Activated CD4-positive, alpha-beta T cell treated with anti-CD3 and anti-CD28 coated beads, Interleukin-2, amount 10 ng/mL, durations not matched to agents 24 days and 14 days (primary cell): ENCODE measurements around the gene LONP2. TPM values are rescaled to one million over a fixed set of nuclear protein-coding genes. Genes with fewer than 3 reads are reported as not detected.
"Not testable (repeated sequence)": the region's sequence is repeated elsewhere in the genome, so short reads cannot be mapped to it uniquely, and the experiment has no call there.

Source experiments
- DNase-seq: peaks from one replicate; pipeline ENCODE4 v3.0.0; 2022
- H3K27ac Mint-ChIP-seq: one replicate; pipeline ENCODE4 v1.8.0; 2022; ENCODE audit warnings: mild to moderate bottlenecking, mixed read lengths
- H3K27me3 Mint-ChIP-seq: one replicate; pipeline ENCODE4 v1.8.0; 2022; ENCODE audit warnings: mixed read lengths
- H3K36me3 Mint-ChIP-seq: one replicate; pipeline ENCODE4 v1.8.0; 2022; ENCODE audit warnings: low read depth, mild to moderate bottlenecking, mixed read lengths
- H3K4me1 Mint-ChIP-seq: one replicate; pipeline ENCODE4 v1.8.0; 2021; ENCODE audit warnings: mixed read lengths
- H3K4me3 Mint-ChIP-seq: one replicate; pipeline ENCODE4 v1.8.0; 2022; ENCODE audit warnings: mild to moderate bottlenecking, moderate library complexity, mixed read lengths
- H3K9me3 Mint-ChIP-seq: one replicate; pipeline ENCODE4 v1.8.0; 2021; ENCODE audit warnings: mixed read lengths
- intact Hi-C: fragments of 100-400 bp; cut with micrococcal nuclease; formaldehyde crosslinking; loops from one replicate; pipeline ENCODE4 v1.15.1; 2023
- total RNA-seq: library from RNA; stranded (reverse); gene quantifications from 2 replicates; pipeline ENCODE4 v1.2.3, GENCODE V29; 2022

Gene LONP2
- total RNA-seq, 1 donor from 2014 or later = 58.9 TPM

- H3K9me3 Mint-ChIP-seq = no peaks in the 10 kb centered on the region
- H3K4me3 Mint-ChIP-seq = no peak overlapping the region
- DNase-seq = no peak
- no peaks in the 10 kb centered on the region for H3K36me3 Mint-ChIP-seq
- no peaks in the 10 kb centered on the region for H3K27me3 Mint-ChIP-seq
- intact Hi-C loops = no loop called here
- H3K27ac Mint-ChIP-seq = no peak overlapping the region
- H3K4me1 Mint-ChIP-seq = no peaks in the 10 kb centered on the region
These were observed 23.2 kb upstream of the LONP2 start for GRCh38 chr16:48220891-48221290.

GRCh38 chr16:48223490-48223889 lies 20.6 kb upstream of the LONP2 start:
- DNase-seq = no peak
- Mint-ChIP-seq H3K36me3 (no peaks in the 10 kb centered on the region), H3K4me1 (no peaks in the 10 kb centered on the region), H3K27ac (no peak overlapping the region), H3K27me3 (no peaks in the 10 kb centered on the region), H3K9me3 (no peaks in the 10 kb centered on the region), H3K4me3 (no peak overlapping the region)
- intact Hi-C loops = no loop called here

GRCh38 chr16:48225456-48225855 lies 18.6 kb upstream of the LONP2 start:
- no peak for DNase-seq
- Mint-ChIP-seq H3K4me3 (no peak overlapping the region), H3K36me3 (no peaks in the 10 kb centered on the region), H3K9me3 (no peaks in the 10 kb centered on the region), H3K4me1 (no peaks in the 10 kb centered on the region), H3K27ac (no peak overlapping the region), H3K27me3 (peaks cover 2% of the 10 kb centered on the region)
- intact Hi-C loops = no loop called here

GRCh38 chr16:48231727-48232492 lies 12.2 kb upstream of the LONP2 start:
- peak; percentile 84 for DNase-seq
- intact Hi-C loops = loop anchor here (1.0 to 5.0 kb wide), 4 partner anchors 12 to 398 kb away; partner anchors contain the start of gene LONP2
- Mint-ChIP-seq H3K36me3 (no peaks in the 10 kb centered on the region), H3K27ac (peak overlapping the region; percentile 76), H3K9me3 (no peaks in the 10 kb centered on the region), H3K27me3 (peaks cover 2% of the 10 kb centered on the region), H3K4me3 (peak overlapping the region; percentile 39), H3K4me1 (peaks cover 21% of the 10 kb centered on the region)

DNA sequence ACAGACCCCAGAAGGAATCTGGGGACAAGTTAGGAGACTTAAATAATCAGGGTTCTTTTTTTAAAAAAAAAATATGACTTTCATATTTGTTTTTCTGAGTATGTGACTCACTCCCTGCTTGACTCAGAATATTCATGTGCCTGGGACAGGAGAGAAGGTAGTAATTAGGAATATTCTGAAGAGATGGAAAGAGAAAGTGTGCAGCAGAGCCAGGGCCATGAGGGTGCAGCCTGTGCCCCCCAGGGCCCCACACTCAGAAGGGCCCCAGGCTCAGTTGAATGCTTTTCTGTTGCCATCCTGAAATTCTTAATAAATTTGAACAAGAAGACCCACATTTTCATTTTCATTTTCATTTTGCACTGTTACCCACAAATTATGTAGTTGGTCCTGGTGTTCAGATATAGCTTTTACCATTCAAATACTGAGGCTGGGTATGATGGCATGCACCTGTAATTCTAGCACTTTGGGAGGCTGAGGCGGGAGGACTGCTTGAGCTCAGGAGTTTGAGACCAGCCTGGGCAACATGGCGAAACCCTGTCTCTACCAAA lies 11.5 kb upstream of the LONP2 start:
- H3K9me3 Mint-ChIP-seq = no peaks in the 10 kb centered on the region
- peak overlapping the region; percentile 76 for H3K27ac Mint-ChIP-seq
- DNase-seq = no peak
- H3K27me3 Mint-ChIP-seq = peaks cover 2% of the 10 kb centered on the region
- intact Hi-C loops = loop anchor here (1.0 to 5.0 kb wide), 4 partner anchors 12 to 398 kb away; partner anchors contain the start of gene LONP2
- peak overlapping the region; percentile 39 for H3K4me3 Mint-ChIP-seq
- H3K36me3 Mint-ChIP-seq = no peaks in the 10 kb centered on the region
- peaks cover 21% of the 10 kb centered on the region for H3K4me1 Mint-ChIP-seq

DNA sequence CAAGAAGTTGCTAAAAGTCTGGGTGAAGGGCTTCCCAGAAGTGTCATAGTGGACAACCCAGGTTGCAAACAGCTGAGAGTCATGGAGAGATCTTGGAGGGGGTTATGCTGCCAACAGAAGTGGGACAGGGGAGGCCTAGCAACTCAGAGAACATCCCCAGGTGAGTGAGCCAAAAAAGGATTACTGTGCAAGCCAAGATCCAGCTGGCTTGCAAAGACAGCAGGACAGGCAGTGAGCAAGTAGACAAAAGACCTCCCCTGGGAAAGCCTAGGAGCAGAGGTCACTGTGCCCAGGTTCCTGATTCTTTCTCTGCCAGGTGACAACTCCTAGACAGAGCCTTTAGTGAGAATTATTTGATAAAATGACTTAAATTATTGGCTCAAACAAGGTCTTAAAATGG lies 9.5 kb upstream of the LONP2 start:
- no peak for DNase-seq
- Mint-ChIP-seq H3K4me1 (peaks cover 21% of the 10 kb centered on the region), H3K36me3 (no peaks in the 10 kb centered on the region)

GRCh38 chr16:48235058-48235555 lies 9.0 kb upstream of the LONP2 start:
- DNase-seq = no peak
- peaks cover 5% of the 10 kb centered on the region for H3K9me3 Mint-ChIP-seq
- peaks cover 2% of the 10 kb centered on the region for H3K27me3 Mint-ChIP-seq

More for the DNA sequence above, 9.5 kb upstream of the LONP2 start:
- Mint-ChIP-seq H3K9me3 (no peaks in the 10 kb centered on the region), H3K27ac (no peak overlapping the region), H3K27me3 (peaks cover 3% of the 10 kb centered on the region), H3K4me3 (no peak overlapping the region)
- intact Hi-C loops = loop anchor here (5.0 kb wide), 1 partner anchor 223 kb away; no protein-coding TSS in a partner anchor

DNA sequence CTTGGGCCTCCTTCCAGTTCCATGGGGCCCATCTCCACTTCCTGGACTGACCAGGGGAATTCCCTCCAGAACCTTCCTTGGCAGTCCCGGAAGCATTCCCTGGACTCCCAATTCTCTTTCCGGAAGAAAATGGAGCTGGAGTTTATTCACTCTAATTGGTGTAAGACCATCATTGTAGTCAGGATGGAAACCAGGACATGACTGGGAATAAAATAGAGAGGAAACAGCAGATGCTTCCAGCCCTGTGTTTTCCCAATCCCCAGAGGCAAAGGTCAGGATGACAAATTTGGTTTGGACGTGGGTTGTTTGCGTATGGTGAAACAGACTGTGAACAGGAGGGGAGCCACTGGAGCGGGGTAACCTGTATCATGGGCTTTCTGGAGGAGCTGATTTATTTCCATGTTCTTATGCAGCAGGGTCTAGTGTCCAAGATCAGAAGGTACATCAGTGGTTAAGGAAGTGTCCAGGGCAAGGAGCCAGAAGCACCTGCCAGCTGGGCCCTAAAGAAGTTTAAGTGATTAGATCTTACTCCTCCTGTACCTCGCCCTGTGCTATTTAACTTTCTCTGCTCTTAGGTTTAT lies 8.5 kb upstream of the LONP2 start:
- no peak overlapping the region for H3K4me3 Mint-ChIP-seq
- intact Hi-C loops = no loop called here
- no peak for DNase-seq
- H3K4me1 Mint-ChIP-seq = peaks cover 21% of the 10 kb centered on the region
- H3K36me3 Mint-ChIP-seq = no peaks in the 10 kb centered on the region
- peaks cover 6% of the 10 kb centered on the region for H3K9me3 Mint-ChIP-seq
- H3K27me3 Mint-ChIP-seq = peaks cover 2% of the 10 kb centered on the region
- no peak overlapping the region for H3K27ac Mint-ChIP-seq

More at GRCh38 chr16:48235058-48235555, 9.0 kb upstream of the LONP2 start:
- H3K4me3 Mint-ChIP-seq = no peak overlapping the region
- H3K27ac Mint-ChIP-seq = no peak overlapping the region
- intact Hi-C loops = no loop called here
- H3K36me3 Mint-ChIP-seq = no peaks in the 10 kb centered on the region
- peaks cover 21% of the 10 kb centered on the region for H3K4me1 Mint-ChIP-seq

DNA sequence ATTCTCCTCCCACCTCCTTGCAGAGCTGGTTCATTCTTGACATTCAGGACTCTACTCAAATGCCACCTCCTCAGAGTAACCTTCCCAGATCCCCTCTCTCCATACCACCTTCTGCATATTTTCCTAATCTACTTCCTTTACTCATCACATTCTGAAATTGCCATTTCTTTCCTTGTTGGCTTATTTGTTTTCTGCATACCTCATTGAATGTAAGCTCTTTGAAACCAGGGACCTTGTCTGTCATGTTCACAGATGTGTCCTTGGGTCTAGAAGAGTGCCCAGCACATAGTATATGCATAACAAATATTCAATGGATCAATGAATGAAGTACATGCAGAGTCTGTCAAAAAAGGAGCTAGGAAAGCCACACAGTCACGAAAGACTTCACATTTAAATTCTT lies 7.8 kb upstream of the LONP2 start:
- H3K27me3 Mint-ChIP-seq = peaks cover 2% of the 10 kb centered on the region
- DNase-seq = no peak
- H3K27ac Mint-ChIP-seq = no peak overlapping the region
- H3K36me3 Mint-ChIP-seq = no peaks in the 10 kb centered on the region
- H3K9me3 Mint-ChIP-seq = peaks cover 6% of the 10 kb centered on the region
- H3K4me3 Mint-ChIP-seq = no peak overlapping the region
- peaks cover 20% of the 10 kb centered on the region for H3K4me1 Mint-ChIP-seq
- intact Hi-C loops = no loop called here

GRCh38 chr16:48240147-48240546 lies 4.0 kb upstream of the LONP2 start:
- H3K9me3 Mint-ChIP-seq, H3K36me3 Mint-ChIP-seq, H3K4me3 Mint-ChIP-seq, H3K27me3 Mint-ChIP-seq, H3K27ac Mint-ChIP-seq, H3K4me1 Mint-ChIP-seq, DNase-seq: not testable (repeated sequence)
- intact Hi-C loops = loop anchor here (5.0 to 10.0 kb wide), 4 partner anchors 127 to 1268 kb away; partner anchors contain the start of genes DNAJA2, N4BP1 and NETO2

DNA sequence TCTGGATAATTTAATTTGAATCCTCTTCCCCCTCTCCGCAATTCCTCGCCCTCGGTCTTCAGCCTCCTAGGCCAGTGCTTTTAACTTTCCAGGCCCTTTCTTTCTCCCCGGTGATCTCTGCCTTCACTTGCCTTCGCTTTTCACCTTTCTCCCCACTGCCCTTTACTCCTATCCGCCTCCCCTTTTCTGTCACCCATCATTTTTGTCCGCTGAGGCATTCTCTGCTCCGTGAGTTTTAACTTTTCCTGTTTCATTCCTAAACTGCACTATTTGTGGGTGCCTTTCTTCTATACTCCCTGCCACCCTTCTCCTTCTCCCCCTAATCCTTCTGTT lies 729 bp downstream of the LONP2 start:
- intact Hi-C loops = loop anchor here (1.0 to 10.0 kb wide), 6 partner anchors 13 to 1273 kb away; partner anchors contain the start of genes DNAJA2, N4BP1 and NETO2

GRCh38 chr16:48246066-48246465 lies 2.0 kb downstream of the LONP2 start:
- DNase-seq = no peak
- Mint-ChIP-seq H3K27me3 (no peaks in the 10 kb centered on the region), H3K4me3 (peak overlapping the region; percentile 90), H3K4me1 (peaks cover 18% of the 10 kb centered on the region), H3K27ac (no peak overlapping the region), H3K9me3 (no peaks in the 10 kb centered on the region), H3K36me3 (peaks cover 7% of the 10 kb centered on the region)
- intact Hi-C loops = loop anchor here (5.0 to 10.0 kb wide), 2 partner anchors 376 to 1101 kb away; partner anchors contain the start of gene NETO2

More for the DNA sequence above, 729 bp downstream of the LONP2 start:
- Mint-ChIP-seq H3K36me3 (peaks cover 7% of the 10 kb centered on the region), H3K27ac (peak overlapping the region; percentile 86), H3K9me3 (peaks cover 5% of the 10 kb centered on the region), H3K4me3 (peak overlapping the region; percentile 90), H3K27me3 (no peaks in the 10 kb centered on the region), H3K4me1 (peaks cover 16% of the 10 kb centered on the region)
- DNase-seq = peak; percentile 59

DNA sequence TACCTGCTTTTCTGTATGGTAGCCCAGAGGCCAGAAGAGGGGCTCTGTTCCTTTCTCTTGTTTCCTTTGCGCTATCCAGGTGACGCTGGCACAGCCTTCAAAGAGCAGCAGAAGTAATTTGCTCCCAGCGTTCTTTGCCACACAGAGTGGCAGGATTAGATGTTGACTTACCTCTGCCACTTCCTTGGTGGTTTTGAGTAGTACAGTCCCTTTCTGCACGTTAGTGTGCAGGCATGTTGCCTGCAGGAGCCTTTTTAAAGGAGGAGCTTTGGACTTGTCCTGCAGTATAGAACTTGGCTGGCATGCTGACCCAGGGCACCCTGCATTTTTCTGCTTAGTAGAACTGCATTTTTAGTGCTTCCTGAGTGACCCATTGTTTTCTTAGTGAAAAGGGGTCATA lies 3.2 kb downstream of the LONP2 start, which contains the start of gene ABCC11:
ABCC11 (minus strand) TSS at position 229 of the 400 bp plus-strand sequence. CDS start 15,618 bp downstream, outside the sequence.
- Mint-ChIP-seq H3K9me3 (no peaks in the 10 kb centered on the region), H3K4me3 (no peak within 1 kb of the TSS), H3K27ac (no peak within 1 kb of the TSS), H3K4me1 (peaks cover 24% of the 10 kb centered on the region), H3K36me3 (peaks cover 11% of the 10 kb centered on the region), H3K27me3 (no peaks in the 10 kb centered on the region)
- intact Hi-C loops = loop anchor here (5.0 to 10.0 kb wide), 2 partner anchors 375 to 1103 kb away; partner anchors contain the start of gene NETO2
- DNase-seq = no peak
